A549 (cell line): Measurements from ENCODE around the gene MAPKAPK5.
"Not testable (repeated sequence)": the region's sequence is repeated elsewhere in the genome, so short reads cannot be mapped to it uniquely, and the experiment has no call there.

Source experiments
- CEBPB ChIP-seq, 2 experiments: fragments of >200 bp in 1 of 2; sonication (Bioruptor Twin) in 1 of 2; formaldehyde crosslinking in 1 of 2; IDR thresholded peaks; 2 replicates each; pipeline ENCODE4 v1.6.1; 2012 to 2016
- CHD2 ChIP-seq: fragments of 150-350 bp; IDR thresholded peaks from 2 replicates; pipeline ENCODE4 v1.6.1; 2014; ENCODE audit warnings: low read length; ENCODE audit not compliant: partially characterized antibody
- CTCF ChIP-seq: fragments of >200 bp; sonication (Bioruptor Twin); formaldehyde crosslinking; IDR thresholded peaks from 3 replicates; pipeline ENCODE4 v1.5.1; 2016
- JUNB ChIP-seq: fragments of >200 bp; sonication (Bioruptor Twin); formaldehyde crosslinking; IDR thresholded peaks from 2 replicates; pipeline ENCODE4 v1.6.1; 2016
- POLR2A ChIP-seq: IDR thresholded peaks from 2 replicates; pipeline ENCODE4 v1.6.1; 2012; ENCODE audit warnings: mild to moderate bottlenecking, low read length
- POLR2AphosphoS2 ChIP-seq: conservative IDR thresholded peaks from 2 replicates; pipeline ENCODE4 v1.6.1; 2012; ENCODE audit warnings: low read length, improper control_type of control experiment, inconsistent platforms
- REST ChIP-seq: fragments of 200-600 bp; sonication (generic); IDR thresholded peaks from 2 replicates; pipeline ENCODE4 v1.6.1; 2016; ENCODE audit warnings: antibody characterized with exemption, mild to moderate bottlenecking, moderate library complexity
- RFX5 ChIP-seq: fragments of 450-650 bp; IDR thresholded peaks from 2 replicates; pipeline ENCODE4 v1.7.1; 2014; ENCODE audit warnings: antibody characterized with exemption, mild to moderate bottlenecking, moderate library complexity
- ZFP36 ChIP-seq: fragments of 450-650 bp; IDR thresholded peaks from 2 replicates; pipeline ENCODE4 v1.6.1; 2014; ENCODE audit warnings: borderline replicate concordance; ENCODE audit not compliant: partially characterized antibody

GRCh38 chr12:111835531-111836181 lies 6.4 kb upstream of the MAPKAPK5 start:
- TF ChIP-seq CTCF; RFX5; POLR2A; CHD2; REST; ZFP36; CEBPB (IDR thresholded peaks at IDR 0.05); POLR2AphosphoS2; JUNB: not testable (repeated sequence)
